GM12892 (cell line): ENCODE measurements around the gene BTG3.

Experiments used
- POLR2A ChIP-seq: IDR thresholded peaks from 2 replicates; pipeline ENCODE4 v1.6.1; 2011; ENCODE audit warnings: low read depth, low read length, control low read depth
- POLR2AphosphoS5 ChIP-seq: IDR thresholded peaks from 2 replicates; pipeline ENCODE4 v1.6.1; 2011; ENCODE audit warnings: low read depth, low read length, control low read depth

DNA sequence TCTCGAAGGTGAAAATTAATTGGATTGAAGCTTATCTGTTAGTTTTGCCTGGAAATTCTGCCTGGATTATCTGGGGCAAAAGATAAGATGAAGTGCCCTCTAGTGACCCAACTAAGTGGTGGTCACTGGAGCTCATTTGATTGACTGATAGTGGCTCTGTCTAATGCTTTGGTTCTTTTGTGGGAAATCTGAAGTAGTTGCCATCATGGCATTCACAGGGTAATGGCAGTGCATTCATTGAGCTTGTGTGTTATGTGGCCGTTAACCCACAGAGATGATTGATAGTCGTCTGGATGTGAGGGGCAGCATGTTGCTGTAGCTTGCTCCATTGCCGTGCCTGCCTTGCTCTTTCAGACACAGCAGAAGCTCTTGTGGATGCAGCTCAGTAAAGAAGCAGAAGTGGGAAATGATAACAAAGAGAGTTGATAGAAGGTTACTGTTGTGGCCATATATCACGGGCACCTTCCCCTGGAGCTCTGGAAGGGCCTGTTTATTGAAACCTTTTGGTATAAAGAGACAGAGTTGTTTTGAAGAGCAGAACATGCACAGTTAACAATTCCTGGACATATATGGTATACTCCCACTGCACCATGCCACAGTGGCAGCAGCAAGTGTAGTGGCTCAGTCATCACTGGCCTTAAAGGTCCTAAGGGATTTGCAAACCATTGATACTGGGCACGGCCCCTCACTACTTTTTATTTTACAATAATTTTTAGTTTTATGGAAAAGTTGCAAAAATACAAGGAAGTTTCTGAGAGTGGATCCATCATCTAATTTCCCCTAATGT is 57.8 kb downstream of the BTG3 start:
- TF ChIP-seq POLR2AphosphoS5 (no peak), POLR2A (no peak)
